NCI-H2227 (cell line): ENCODE results near the gene DAPK2.

Experiments used
- DNase-seq: peaks from one replicate; lab custom pipeline; 2025; ENCODE audit not compliant: unreplicated experiment; lab: John Stamatoyannopoulos, UW

DAPK2 gene

GRCh38 chr15:63899193-63899592 lies 147.1 kb downstream of the DAPK2 start:
- DNase-seq, result no peak

- DNase-seq, result no peak
Measured at GRCh38 chr15:63896336-63897115, 149.8 kb downstream of the DAPK2 start.

GRCh38 chr15:63895787-63896218 lies 150.5 kb downstream of the DAPK2 start:
- DNase-seq, result no peak

GRCh38 chr15:63895194-63895593 lies 151.1 kb downstream of the DAPK2 start:
- DNase-seq, result no peak

GRCh38 chr15:63894662-63894949 lies 151.7 kb downstream of the DAPK2 start:
- no peak for DNase-seq

- DNase-seq, result no peak
Measured at GRCh38 chr15:63893866-63894661, 152.2 kb downstream of the DAPK2 start.

- DNase-seq, result no peak
Measured at GRCh38 chr15:63892794-63893441, 153.4 kb downstream of the DAPK2 start.

GRCh38 chr15:63891768-63892133 lies 154.5 kb downstream of the DAPK2 start:
- DNase-seq, result no peak

- DNase-seq, result peak; percentile 78
Measured at GRCh38 chr15:63891079-63891767, 155.1 kb downstream of the DAPK2 start.

GRCh38 chr15:63890617-63891016 lies 155.7 kb downstream of the DAPK2 start:
- no peak for DNase-seq

- no peak for DNase-seq
Measured at GRCh38 chr15:63889831-63890230, 156.5 kb downstream of the DAPK2 start.

- DNase-seq, result no peak
Measured at GRCh38 chr15:63888823-63889222, 157.5 kb downstream of the DAPK2 start.

- no peak for DNase-seq
Measured at GRCh38 chr15:63888146-63888545, 158.1 kb downstream of the DAPK2 start.

GRCh38 chr15:63887630-63888029 lies 158.7 kb downstream of the DAPK2 start:
- no peak for DNase-seq

- DNase-seq, result no peak
Measured at GRCh38 chr15:63884953-63885352, 161.3 kb downstream of the DAPK2 start.

GRCh38 chr15:63881431-63881830 lies 164.9 kb downstream of the DAPK2 start:
- no peak for DNase-seq

GRCh38 chr15:63880744-63881143 lies 165.5 kb downstream of the DAPK2 start:
- DNase-seq, result no peak

- DNase-seq, result no peak
Measured at GRCh38 chr15:63879995-63880394, 166.3 kb downstream of the DAPK2 start.

- peak; percentile 14 for DNase-seq
Measured at GRCh38 chr15:63879211-63879610, 167.1 kb downstream of the DAPK2 start.

- no peak for DNase-seq
Measured at GRCh38 chr15:63877713-63878271, 168.5 kb downstream of the DAPK2 start.

- DNase-seq, result no peak
Measured at GRCh38 chr15:63876085-63876662, 170.1 kb downstream of the DAPK2 start.
